SK-N-SH treated with all-trans-retinoic acid at 6 μM for 48 hours (cell line): ENCODE measurements around the gene C19orf44.

Experiments used
- OSR1 ChIP-seq: fragments of 250-450 bp; sonication (Bioruptor Pico); IDR thresholded peaks from 2 replicates; pipeline ENCODE4 v1.8.0; 2022; ENCODE audit warnings: moderate library complexity, mild to moderate bottlenecking, inconsistent platforms
- ZFP3 ChIP-seq: fragments of 250-450 bp; sonication (Bioruptor Pico); IDR thresholded peaks from 2 replicates; pipeline ENCODE4 v1.5.0; 2020; ENCODE audit warnings: mild to moderate bottlenecking, moderate library complexity
- ZFP30 ChIP-seq: fragments of 450-650 bp; formaldehyde crosslinking; IDR thresholded peaks from 2 replicates; pipeline ENCODE4 v1.5.0; 2022; ENCODE audit warnings: mild to moderate bottlenecking, moderate library complexity

GRCh38 chr19:16540948-16541347 lies 44.8 kb downstream of the C19orf44 start:
- TF ChIP-seq ZFP30 (CRISPR knock-in tag) (no peak), ZFP3 (CRISPR knock-in tag) (no peak), OSR1 (no peak)
